Measurements from ENCODE around the gene ESYT2. TPM values are rescaled to one million over a fixed set of nuclear protein-coding genes. Genes with fewer than 3 reads are reported as not detected.

ESYT2 gene
- total RNA-seq: 43.0 and 67.0 TPM in 2 replicates

GRCh38 chr7:158829342-158830210 is at the start of gene ESYT2:
Gene ESYT2 (minus strand): TSS chr7:158829509. CDS start chr7:158829418, 91 bp downstream.

GRCh38 chr7:158704524-158705233 is 124.6 kb downstream of the ESYT2 start, which contains the start of gene NCAPG2:
Gene NCAPG2 (minus strand): TSS chr7:158704804. CDS start chr7:158701899, 2,905 bp downstream.

Other genes with a start within 250 kb of the ESYT2 start
- 0.18 and 0.85 TPM in 2 replicates for gene PTPRN2, start 241.7 kb downstream of the ESYT2 start, total RNA-seq
- gene NCAPG2, start 124.7 kb downstream of the ESYT2 start, total RNA-seq: 13.4 and 24.2 TPM in 2 replicates
- 5.7 and 11.3 TPM in 2 replicates for gene DYNC2I1, start 27.0 kb upstream of the ESYT2 start, total RNA-seq

All from endothelial cell of coronary artery (primary cell).